ENCODE measurements around the gene OLFML1. TPM values are rescaled to one million over a fixed set of nuclear protein-coding genes. Genes with fewer than 3 reads are reported as not detected.

The OLFML1 gene
- total RNA-seq, 1 experiment from 2014 or later, result not detected

DNA sequence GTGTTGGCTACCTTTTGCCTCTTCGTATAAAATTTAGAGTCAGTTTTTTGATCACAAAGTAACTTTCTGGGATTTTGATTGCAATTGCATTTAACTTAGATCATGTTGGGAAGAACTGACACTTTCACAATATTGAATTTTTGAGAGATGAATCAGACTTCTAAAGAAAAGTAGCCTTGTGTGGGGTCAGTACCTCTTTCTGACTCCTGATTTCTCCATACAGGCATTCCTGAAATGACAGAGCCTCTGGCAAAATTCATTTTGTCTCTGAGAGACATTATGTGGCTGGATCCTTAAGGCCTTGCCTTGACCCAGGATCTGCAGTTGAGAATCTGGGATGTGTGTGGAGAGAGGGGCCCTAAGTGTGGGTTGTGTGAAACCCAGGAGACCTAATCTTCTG lies 66.3 kb downstream of the OLFML1 start:
- H3K4me1 ChIP-seq (ENCODE audit: low read length), result no peaks in the 10 kb centered on the region
- H3K9me2 ChIP-seq (replicated peaks; ENCODE audit: insufficient read depth, low read length), result no peaks in the 10 kb centered on the region
- H2AFZ ChIP-seq (ENCODE audit: low read length), result no peak overlapping the region
- no peaks in the 10 kb centered on the region for H3K36me3 ChIP-seq (ENCODE audit: insufficient read depth, low read length)
- no peak overlapping the region for H3K9ac ChIP-seq (ENCODE audit: low read length)
- no peak overlapping the region for H3K4me2 ChIP-seq (ENCODE audit: low read depth, low read length, poor library complexity, severe bottlenecking)
- no peak overlapping the region for H3K4me3 ChIP-seq (ENCODE audit: low read length)
- no peak overlapping the region for H3K27ac ChIP-seq (ENCODE audit: low read length)
- H3K79me2 ChIP-seq (ENCODE audit: low read length), result no peaks in the 10 kb centered on the region
- H3K9me3 ChIP-seq (ENCODE audit: low read length), result no peaks in the 10 kb centered on the region
- peaks cover 19% of the 10 kb centered on the region; the same call in 1 of the 2 replicates for H4K20me1 ChIP-seq (ENCODE audit: insufficient read depth, low read depth, low read length)
- H3K27me3 ChIP-seq (ENCODE audit: low read length), result no peaks in the 10 kb centered on the region
- DNase-seq, result no peak

DNA sequence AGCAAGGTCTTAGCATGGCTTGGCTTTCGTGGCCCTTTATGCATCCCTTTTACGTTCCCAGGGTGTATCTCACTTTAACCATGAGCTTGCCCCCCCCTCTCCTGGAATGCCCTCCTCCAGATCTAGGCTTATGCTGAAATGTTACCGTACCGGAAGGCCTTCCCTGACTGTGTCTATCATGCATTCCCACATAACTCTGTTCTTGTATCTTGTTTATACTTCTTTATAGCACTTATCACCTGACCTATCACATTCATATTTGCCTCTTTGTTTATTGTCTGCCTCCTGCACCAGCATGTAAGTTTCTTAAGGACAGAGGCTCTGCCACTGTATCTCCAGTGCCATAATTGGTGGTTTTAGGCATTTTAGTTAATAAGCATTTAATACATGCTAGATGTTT lies 67.4 kb downstream of the OLFML1 start:
- no peak overlapping the region for H3K27ac ChIP-seq (ENCODE audit: low read length)
- H3K36me3 ChIP-seq (ENCODE audit: insufficient read depth, low read length), result no peaks in the 10 kb centered on the region
- DNase-seq, result no peak
- no peak overlapping the region for H2AFZ ChIP-seq (ENCODE audit: low read length)
- no peak overlapping the region for H3K9ac ChIP-seq (ENCODE audit: low read length)
- no peaks in the 10 kb centered on the region for H3K79me2 ChIP-seq (ENCODE audit: low read length)
- no peak overlapping the region for H3K4me3 ChIP-seq (ENCODE audit: low read length)
- H3K4me2 ChIP-seq (ENCODE audit: low read depth, low read length, poor library complexity, severe bottlenecking), result no peak overlapping the region
- H4K20me1 ChIP-seq (ENCODE audit: insufficient read depth, low read depth, low read length), result peaks cover 19% of the 10 kb centered on the region; the same call in 1 of the 2 replicates
- H3K4me1 ChIP-seq (ENCODE audit: low read length), result no peaks in the 10 kb centered on the region
- H3K27me3 ChIP-seq (ENCODE audit: low read length), result no peaks in the 10 kb centered on the region
- no peaks in the 10 kb centered on the region for H3K9me2 ChIP-seq (replicated peaks; ENCODE audit: insufficient read depth, low read length)
- H3K9me3 ChIP-seq (ENCODE audit: low read length), result no peaks in the 10 kb centered on the region

DNA sequence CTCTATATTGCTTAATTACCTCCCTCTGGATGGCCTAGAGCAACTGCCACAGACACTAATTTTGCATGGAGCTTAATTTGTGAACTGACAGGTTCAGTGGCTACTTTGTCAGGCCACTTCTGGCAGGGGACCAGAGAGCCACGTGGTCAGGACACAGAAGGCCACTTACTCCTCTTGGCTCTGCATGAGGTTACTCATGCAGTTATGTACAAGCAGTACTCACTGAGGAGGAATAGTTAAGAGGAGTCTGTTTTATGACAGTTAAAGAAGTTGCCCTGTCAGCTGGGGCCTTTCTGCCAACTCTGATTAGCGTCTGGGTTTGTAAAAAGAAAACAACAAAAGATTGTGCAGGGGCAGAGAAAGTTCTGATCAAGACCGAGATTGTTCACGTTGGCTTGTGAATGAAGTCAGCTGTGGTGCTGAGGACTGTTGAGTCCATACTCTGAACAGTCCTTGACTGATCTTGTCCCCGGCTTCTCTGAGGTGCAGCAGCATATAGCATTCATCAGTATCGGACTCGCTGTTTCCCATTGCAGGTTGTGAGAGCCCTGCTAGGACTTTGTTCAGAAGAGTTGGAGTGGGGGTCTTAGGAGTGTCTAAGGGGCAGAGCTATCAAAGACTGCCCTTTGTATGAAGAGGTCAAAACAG lies 69.9 kb downstream of the OLFML1 start:
- H3K27ac ChIP-seq (ENCODE audit: low read length), result no peak overlapping the region
- no peaks in the 10 kb centered on the region for H3K9me3 ChIP-seq (ENCODE audit: low read length)
- no peaks in the 10 kb centered on the region for H3K79me2 ChIP-seq (ENCODE audit: low read length)
- DNase-seq, result no peak
- H3K36me3 ChIP-seq (ENCODE audit: insufficient read depth, low read length), result no peaks in the 10 kb centered on the region
- H3K9me2 ChIP-seq (replicated peaks; ENCODE audit: insufficient read depth, low read length), result no peaks in the 10 kb centered on the region
- H3K4me3 ChIP-seq (ENCODE audit: low read length), result no peak overlapping the region
- no peaks in the 10 kb centered on the region for H3K4me1 ChIP-seq (ENCODE audit: low read length)
- no peaks in the 10 kb centered on the region for H3K27me3 ChIP-seq (ENCODE audit: low read length)
- peaks cover 2% of the 10 kb centered on the region; the same call in 1 of the 2 replicates for H4K20me1 ChIP-seq (ENCODE audit: insufficient read depth, low read depth, low read length)
- H3K4me2 ChIP-seq (ENCODE audit: low read depth, low read length, poor library complexity, severe bottlenecking), result no peak overlapping the region
- no peak overlapping the region for H3K9ac ChIP-seq (ENCODE audit: low read length)
- H2AFZ ChIP-seq (ENCODE audit: low read length), result no peak overlapping the region

DNA sequence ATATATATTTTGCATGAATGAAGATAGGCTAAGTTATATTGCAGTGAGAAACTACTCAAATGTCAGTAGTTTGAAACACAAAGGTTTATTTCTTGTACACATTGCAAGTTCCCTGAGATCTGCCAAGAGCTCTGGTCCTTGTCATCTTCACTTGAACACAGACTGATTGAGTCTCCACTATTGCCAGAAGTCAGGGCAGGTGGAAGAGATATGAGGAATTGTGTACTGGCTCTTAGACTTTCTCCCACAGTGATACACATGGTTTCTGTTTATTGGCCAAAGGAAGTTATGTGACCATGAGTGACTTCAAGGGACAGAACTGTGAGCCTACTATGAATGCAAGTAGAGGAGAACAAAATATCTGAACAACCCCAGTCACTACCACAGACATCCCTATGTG lies 72.7 kb downstream of the OLFML1 start:
- H3K4me3 ChIP-seq (ENCODE audit: low read length), result no peak overlapping the region
- H3K36me3 ChIP-seq (ENCODE audit: insufficient read depth, low read length), result no peaks in the 10 kb centered on the region
- H4K20me1 ChIP-seq (ENCODE audit: insufficient read depth, low read depth, low read length), result peaks cover 3% of the 10 kb centered on the region; the same call in 1 of the 2 replicates
- H3K27me3 ChIP-seq (ENCODE audit: low read length), result no peaks in the 10 kb centered on the region
- no peak for DNase-seq
- H3K9me3 ChIP-seq (ENCODE audit: low read length), result no peaks in the 10 kb centered on the region
- no peaks in the 10 kb centered on the region for H3K79me2 ChIP-seq (ENCODE audit: low read length)
- no peak overlapping the region for H3K9ac ChIP-seq (ENCODE audit: low read length)
- no peak overlapping the region for H3K27ac ChIP-seq (ENCODE audit: low read length)
- H3K9me2 ChIP-seq (replicated peaks; ENCODE audit: insufficient read depth, low read length), result no peaks in the 10 kb centered on the region
- H3K4me1 ChIP-seq (ENCODE audit: low read length), result no peaks in the 10 kb centered on the region
- H2AFZ ChIP-seq (ENCODE audit: low read length), result no peak overlapping the region
- H3K4me2 ChIP-seq (ENCODE audit: low read depth, low read length, poor library complexity, severe bottlenecking), result no peak overlapping the region

DNA sequence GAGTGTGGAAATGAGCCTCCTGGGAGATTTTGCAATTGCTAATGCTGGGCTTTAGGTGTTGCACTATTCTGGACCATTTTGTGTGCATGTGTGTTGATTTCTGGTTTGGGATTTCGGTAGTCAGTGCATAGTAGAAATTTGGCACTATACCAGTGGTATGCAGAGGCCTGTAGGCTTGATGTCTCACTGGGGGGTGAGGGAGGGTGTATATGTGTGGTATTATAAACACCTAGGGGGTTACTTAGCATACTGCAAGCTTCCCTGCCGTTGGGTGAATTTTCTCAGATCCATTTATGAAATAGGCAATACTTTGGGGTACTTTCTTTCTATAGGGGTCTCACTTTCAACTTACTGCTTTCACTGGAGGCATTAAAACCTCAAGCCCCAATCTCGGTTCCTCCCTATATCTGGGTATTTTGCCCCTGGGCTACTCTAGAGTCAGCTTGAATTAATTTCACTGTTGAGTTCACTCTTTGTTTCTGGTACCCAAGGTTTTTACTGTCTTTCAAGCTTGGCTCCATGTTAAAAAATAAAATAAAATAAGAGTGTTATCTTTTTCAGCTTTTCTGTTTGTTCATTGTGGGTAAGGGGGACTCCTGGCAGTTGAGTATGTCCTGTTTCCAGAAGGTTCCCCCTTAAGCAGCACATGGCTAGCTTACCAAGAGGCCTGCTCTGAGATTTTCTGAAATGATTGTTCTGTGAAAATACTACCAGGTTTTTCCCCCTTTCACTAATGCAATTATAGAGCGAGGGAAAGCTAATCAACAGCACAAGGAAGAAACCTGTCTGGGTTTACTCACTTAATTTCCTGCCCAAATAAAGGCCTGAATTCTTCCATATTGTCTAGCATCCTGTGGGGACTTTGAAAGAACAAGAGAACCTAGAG lies 74.3 kb downstream of the OLFML1 start:
- no peaks in the 10 kb centered on the region for H3K36me3 ChIP-seq (ENCODE audit: insufficient read depth, low read length)
- H3K79me2 ChIP-seq (ENCODE audit: low read length), result no peaks in the 10 kb centered on the region
- no peak overlapping the region for H3K9ac ChIP-seq (ENCODE audit: low read length)
- H3K4me2 ChIP-seq (ENCODE audit: low read depth, low read length, poor library complexity, severe bottlenecking), result no peak overlapping the region
- peaks cover 3% of the 10 kb centered on the region; the same call in 1 of the 2 replicates for H4K20me1 ChIP-seq (ENCODE audit: insufficient read depth, low read depth, low read length)
- no peaks in the 10 kb centered on the region for H3K4me1 ChIP-seq (ENCODE audit: low read length)
- H3K27ac ChIP-seq (ENCODE audit: low read length), result no peak overlapping the region
- no peaks in the 10 kb centered on the region for H3K27me3 ChIP-seq (ENCODE audit: low read length)
- H2AFZ ChIP-seq (ENCODE audit: low read length), result no peak overlapping the region
- H3K9me2 ChIP-seq (replicated peaks; ENCODE audit: insufficient read depth, low read length), result no peaks in the 10 kb centered on the region
- no peaks in the 10 kb centered on the region for H3K9me3 ChIP-seq (ENCODE audit: low read length)
- DNase-seq, result no peak
- no peak overlapping the region for H3K4me3 ChIP-seq (ENCODE audit: low read length)

Other genes with a start within 250 kb of the OLFML1 start
- not detected in 2 replicates for gene SYT9, start 233.6 kb upstream of the OLFML1 start, total RNA-seq (2014; rRNA removed; shearing (Covaris generic); ENCODE audit: low replicate concordance)
- 25.1 and 36.5 TPM in 2 replicates for gene PPFIBP2, start 28.5 kb downstream of the OLFML1 start, total RNA-seq (2014; rRNA removed; shearing (Covaris generic); ENCODE audit: low replicate concordance)
- gene CYB5R2, start 188.0 kb downstream of the OLFML1 start, total RNA-seq (2014; rRNA removed; shearing (Covaris generic); ENCODE audit: low replicate concordance), result not detected in 2 replicates
- not detected in 2 replicates for gene OVCH2, start 221.0 kb downstream of the OLFML1 start, total RNA-seq (2014; rRNA removed; shearing (Covaris generic); ENCODE audit: low replicate concordance)